Stomach (tissue), 4 donors: ENCODE measurements around the gene FLNC.

Experiments
- POLR2A ChIP-seq, 4 donors: fragments of 450-650 bp; IDR thresholded peaks; one replicate each; pipeline ENCODE4 v1.6.1; 2016; ENCODE audit warnings: antibody characterized with exemption in 4 of 4, control low read depth in 2 of 4, mild to moderate bottlenecking in 1 of 4, moderate library complexity in 1 of 4
- POLR2AphosphoS5 ChIP-seq, 3 donors: sonication (generic); formaldehyde crosslinking; IDR thresholded peaks; one replicate each; pipeline ENCODE4 v1.6.1; 2016; ENCODE audit warnings: antibody characterized with exemption in 3 of 3
- TF ChIP-seq, protein P1 (sequence below), 7 experiments: fragments of 450-650 bp in 4 of 7; fragments of 200-600 bp in 3 of 7; sonication (generic) in 3 of 7; IDR thresholded peaks; one replicate each; pipeline ENCODE4 v1.5.1; 2016 to 2019; ENCODE audit warnings: antibody characterized with exemption in 7 of 7, control low read depth in 2 of 7, mild to moderate bottlenecking in 1 of 7

DNA sequence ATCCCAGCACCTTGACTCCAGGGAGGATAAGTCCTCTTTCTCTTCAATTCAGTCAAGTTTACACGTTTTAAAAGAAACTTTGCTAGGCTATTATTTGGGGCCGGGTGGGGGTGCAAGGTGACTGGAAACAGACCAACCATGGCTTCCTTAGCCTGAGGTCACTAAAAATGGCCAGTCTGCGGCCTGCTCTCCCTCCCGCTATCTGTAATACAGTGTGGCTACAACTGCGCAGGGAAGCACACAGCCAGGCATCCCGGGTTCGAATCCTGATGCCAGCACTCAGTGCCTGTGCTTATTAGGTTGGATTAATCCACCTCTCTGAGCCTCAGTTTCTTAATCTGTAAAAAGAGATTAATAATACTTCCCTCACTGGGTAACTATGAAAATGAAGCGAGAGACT, 51.9 kb downstream of the FLNC start:
- TF ChIP-seq, protein P1, sequence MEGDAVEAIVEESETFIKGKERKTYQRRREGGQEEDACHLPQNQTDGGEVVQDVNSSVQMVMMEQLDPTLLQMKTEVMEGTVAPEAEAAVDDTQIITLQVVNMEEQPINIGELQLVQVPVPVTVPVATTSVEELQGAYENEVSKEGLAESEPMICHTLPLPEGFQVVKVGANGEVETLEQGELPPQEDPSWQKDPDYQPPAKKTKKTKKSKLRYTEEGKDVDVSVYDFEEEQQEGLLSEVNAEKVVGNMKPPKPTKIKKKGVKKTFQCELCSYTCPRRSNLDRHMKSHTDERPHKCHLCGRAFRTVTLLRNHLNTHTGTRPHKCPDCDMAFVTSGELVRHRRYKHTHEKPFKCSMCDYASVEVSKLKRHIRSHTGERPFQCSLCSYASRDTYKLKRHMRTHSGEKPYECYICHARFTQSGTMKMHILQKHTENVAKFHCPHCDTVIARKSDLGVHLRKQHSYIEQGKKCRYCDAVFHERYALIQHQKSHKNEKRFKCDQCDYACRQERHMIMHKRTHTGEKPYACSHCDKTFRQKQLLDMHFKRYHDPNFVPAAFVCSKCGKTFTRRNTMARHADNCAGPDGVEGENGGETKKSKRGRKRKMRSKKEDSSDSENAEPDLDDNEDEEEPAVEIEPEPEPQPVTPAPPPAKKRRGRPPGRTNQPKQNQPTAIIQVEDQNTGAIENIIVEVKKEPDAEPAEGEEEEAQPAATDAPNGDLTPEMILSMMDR (IDR thresholded peaks at IDR 0.05), result no peak
- TF ChIP-seq POLR2A (IDR thresholded peaks at IDR 0.05) (no peak), POLR2AphosphoS5 (IDR thresholded peaks at IDR 0.05) (no peak)
